Cardiac septum (tissue), 1 donor: ENCODE measurements around the gene NDUFS3. TPM values are rescaled to one million over a fixed set of nuclear protein-coding genes. Genes with fewer than 3 reads are reported as not detected.
"Not testable (repeated sequence)": the region's sequence is repeated elsewhere in the genome, so short reads cannot be mapped to it uniquely, and the experiment has no call there.

ENCODE experiments used
- DNase-seq: peaks from one replicate; pipeline ENCODE4 v3.0.0-alpha.2; 2020; ENCODE audit warnings: low spot score
- intact Hi-C: fragments of 100-400 bp; cut with DNase I; formaldehyde crosslinking; loops from one replicate; pipeline ENCODE4 v1.14.0; 2022
- long read RNA-seq: library from polyadenylated mRNA; unstranded; transcript quantifications from one replicate; pipeline ENCODE4 v2.0.0, GENCODE V29; 2021
- total RNA-seq: library from RNA; stranded (reverse); fragmentation: NEBNext Ultra II Directional; extraction: Animal tissue kit (Norgen Biotek cat#: 25700); gene quantifications from one replicate; pipeline ENCODE4 v1.2.1, GENCODE V29; 2021
- donor health status: DM: no; HTN: no; CAD: no.

NDUFS3 gene
- total RNA-seq: 234 TPM
- long read RNA-seq, transcript NDUFS3-201 (7 exons, 958 nt): major isoform, 125 of 138 reads
- long read RNA-seq, partial matches to known transcripts: 7 of 138 reads
- long read RNA-seq, other reads (novel, unspliced or antisense): 6 of 138 reads

- peak; percentile 95 for DNase-seq
- intact Hi-C loops: no loop called here
These were observed at the start of gene NDUFS3, which contains the start of gene KBTBD4 for GRCh38 chr11:47578524-47579494. Gene NDUFS3, plus strand, starts transcription at chr11:47579074. Its CDS starts 18 bp downstream, at chr11:47579092. Gene KBTBD4, minus strand, starts transcription at chr11:47578970. Its CDS starts 19 bp downstream, at chr11:47578951.

DNA sequence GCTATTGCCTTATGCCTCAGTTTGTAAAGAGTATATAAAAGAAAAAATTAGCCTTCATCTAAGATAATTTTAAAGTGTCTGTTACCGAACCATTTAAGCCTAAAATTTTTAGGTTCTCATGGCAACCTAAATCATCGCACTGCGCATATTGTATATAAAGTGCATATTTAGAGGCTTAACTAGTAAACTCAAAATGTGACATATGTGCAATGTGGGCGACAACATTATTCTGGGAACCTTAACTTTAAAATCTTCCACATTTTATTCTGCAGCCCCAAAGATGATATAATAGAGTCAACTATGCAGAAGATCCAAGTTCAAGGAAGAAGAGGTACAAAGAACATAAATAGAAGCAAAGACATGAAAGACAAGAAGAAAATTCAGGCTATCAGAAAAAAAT is 48.9 kb upstream of the NDUFS3 start:
- DNase-seq: no peak
- intact Hi-C loops: no loop called here

DNA sequence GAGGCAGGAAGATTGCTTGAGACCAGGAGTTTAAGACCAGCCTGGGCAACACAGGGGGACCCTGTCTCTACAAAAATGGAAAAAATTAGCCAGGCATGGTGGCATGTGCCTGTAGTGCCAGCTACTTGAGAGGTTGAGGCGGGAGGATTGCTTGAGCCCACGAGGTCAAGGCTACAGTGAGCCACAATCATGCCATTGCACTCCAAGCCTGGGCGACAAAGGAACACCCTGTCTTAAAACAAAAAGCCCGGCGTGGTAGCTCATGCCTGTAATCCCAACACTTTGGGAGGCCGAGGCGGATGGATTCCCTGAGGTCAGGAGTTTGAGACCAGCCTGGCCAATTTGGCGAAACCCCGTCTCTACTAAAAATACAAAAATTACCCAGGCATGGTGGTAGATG is 48.2 kb upstream of the NDUFS3 start:
- intact Hi-C loops: not testable (repeated sequence)

GRCh38 chr11:47531666-47532065 is 47.2 kb upstream of the NDUFS3 start:
- no peak for DNase-seq
- intact Hi-C loops: no loop called here

More for the DNA sequence above, 48.2 kb upstream of the NDUFS3 start:
- DNase-seq: not testable (repeated sequence)

DNA sequence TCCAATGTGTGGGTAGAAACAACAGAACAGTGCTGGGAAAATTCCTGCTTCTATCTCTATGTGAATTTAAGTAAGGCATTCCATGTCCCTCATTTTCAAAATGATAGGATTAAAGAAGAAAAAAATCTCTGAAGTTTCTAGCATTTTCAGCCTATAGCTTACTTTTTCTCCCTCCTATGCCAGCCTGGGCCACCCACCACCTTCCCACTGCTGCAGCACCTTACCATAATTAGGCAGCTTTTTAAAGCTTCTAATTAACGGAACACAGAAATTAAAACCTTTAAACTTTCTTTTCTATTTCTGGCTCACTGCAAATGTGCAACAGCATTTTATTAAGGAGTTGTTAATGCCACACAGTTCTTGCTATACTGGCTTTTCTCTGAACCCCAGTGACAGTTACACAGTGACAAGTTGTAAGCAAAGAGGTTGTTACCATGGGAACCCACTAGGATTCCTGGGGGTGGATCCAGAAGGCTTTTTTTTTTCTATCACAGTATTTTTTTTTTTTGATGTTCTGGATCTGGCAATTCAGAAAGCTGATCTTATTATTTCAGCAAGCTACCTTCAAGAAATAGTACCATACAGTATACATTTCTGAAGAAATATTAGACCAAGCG is 46.2 kb upstream of the NDUFS3 start:
- intact Hi-C loops: no loop called here
- no peak for DNase-seq

DNA sequence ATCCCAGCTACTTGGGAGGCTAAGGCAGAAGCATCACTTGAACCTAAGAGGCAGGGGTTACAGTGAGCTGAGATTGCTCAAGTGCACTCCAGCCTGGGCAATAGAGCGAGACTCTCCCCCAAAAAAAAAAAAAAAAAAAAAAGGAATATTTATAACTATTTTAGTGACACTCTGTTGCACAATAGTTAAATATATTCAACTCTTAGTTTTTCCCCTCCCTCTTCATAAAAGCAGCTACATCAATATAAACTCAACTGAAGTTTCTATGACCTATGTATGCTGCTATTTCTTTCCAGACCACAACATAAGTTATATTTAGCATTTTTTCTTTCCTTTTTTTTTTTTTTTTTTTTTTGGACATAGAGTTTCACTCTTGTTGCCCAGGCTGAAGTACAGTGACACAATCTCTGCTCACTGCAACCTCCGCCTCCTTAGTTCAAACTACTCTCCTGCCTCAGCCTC is 45.2 kb upstream of the NDUFS3 start:
- intact Hi-C loops: no loop called here
- no peak for DNase-seq

DNA sequence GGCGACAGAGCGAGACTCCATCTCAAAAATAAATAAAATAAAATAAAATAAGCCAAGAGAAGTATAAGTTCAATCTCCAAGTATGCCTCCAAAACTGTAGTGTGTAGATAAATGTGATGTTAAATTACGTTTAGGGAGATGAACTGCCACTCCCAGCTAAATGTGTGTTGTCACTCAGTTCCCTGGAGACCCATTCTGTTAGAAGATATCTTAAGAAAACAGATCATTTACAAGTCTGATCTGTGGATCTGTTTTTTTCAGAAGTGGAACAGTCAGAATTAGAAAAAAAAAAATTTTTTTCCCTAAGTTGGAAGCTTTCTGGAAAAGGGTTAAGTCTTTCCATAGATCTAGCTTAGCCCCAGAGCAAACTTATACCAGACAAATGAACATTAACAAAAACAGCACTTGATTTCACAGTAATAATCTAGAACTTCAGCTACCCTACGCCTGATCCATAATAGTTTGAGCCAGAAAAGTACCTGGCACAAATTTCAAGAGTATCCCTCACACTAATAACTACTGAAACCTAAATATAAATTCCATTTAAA is 44.1 kb upstream of the NDUFS3 start:
- DNase-seq: no peak
- intact Hi-C loops: no loop called here

DNA sequence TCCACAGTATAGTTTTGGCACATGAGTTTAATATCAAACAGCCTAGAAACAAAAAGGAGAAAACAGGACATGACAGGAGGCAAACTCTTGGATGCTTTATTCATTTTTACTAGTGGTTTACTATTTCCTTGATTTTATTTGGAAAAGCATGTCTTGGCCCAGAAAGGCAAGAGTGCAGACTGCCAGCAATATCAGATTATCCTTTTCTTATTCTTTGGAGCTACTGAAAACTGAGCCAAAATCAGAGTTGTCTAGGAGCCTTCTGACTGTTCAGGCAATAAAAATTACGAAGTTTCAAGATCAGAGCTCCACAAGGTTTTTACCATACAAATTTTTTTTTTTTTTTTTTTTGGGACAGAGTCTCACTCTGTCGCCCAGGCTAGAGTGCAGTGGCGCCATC is 42.0 kb upstream of the NDUFS3 start:
- intact Hi-C loops: no loop called here
- DNase-seq: no peak

DNA sequence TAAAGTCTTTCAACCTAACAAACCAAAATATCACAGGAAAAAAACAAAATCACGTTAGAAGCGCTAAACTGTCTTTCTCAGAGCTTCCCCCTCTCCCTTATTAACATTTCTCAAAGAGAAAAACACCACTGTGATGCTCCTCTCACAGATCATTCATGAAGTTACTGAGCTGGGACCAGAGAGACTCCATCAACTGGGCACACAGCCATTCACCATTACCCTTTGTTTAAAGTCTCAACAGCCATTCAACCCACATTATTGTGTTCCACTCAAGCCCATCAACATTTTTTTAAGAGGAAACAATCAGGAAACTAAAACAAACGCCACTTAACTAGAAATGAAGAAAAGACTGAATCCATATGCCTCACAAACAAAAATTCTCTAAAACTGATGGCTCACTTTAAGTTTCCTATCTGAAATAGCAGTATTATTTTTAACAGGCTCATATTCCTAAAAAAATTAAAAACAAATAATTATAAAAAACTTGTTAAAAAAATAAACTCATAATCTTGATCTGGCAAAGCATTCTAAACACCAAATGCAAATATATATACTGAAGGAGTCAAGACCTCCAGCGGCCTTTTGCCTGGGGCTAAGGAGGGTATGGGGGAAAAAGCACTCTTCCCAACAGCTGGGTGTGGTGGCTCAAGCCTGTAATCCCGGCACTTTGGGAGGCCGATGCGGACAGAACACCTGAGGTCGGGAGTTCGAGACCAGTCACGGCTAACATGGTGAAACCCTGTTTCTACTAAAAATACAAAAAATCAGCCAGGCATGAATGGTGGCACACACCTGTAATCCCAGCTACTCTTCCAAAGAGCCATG is 39.9 kb upstream of the NDUFS3 start:
- DNase-seq: no peak
- intact Hi-C loops: no loop called here

- intact Hi-C loops: no loop called here
- DNase-seq: no peak
These were observed 39.2 kb upstream of the NDUFS3 start for GRCh38 chr11:47539681-47540039.

- DNase-seq: no peak
- intact Hi-C loops: no loop called here
These were observed 37.8 kb upstream of the NDUFS3 start for GRCh38 chr11:47541070-47541469.

DNA sequence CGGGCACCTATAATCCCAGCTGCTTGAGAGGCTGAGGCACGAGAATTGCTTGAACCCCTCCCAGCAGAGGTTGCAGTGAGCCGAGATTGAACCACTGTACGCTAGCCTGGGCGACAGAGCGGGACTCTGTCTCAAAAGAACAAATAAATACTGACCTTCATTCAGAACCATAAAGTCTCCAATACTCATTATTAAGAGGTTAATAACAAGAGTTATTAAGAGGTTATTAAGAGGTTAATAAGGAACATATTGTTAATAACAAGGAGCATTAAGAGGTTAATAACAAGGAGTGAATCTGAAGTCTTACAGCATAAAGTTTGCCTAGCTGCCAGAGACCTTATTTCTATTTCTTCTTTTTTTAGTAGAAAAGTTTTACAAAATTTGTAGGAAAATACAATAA is 33.6 kb upstream of the NDUFS3 start:
- no peak for DNase-seq
- intact Hi-C loops: no loop called here

- intact Hi-C loops, DNase-seq: not testable (repeated sequence)
These were observed 32.6 kb upstream of the NDUFS3 start for GRCh38 chr11:47546274-47546673.

GRCh38 chr11:47550288-47551047 is 28.4 kb upstream of the NDUFS3 start:
- DNase-seq: no peak
- intact Hi-C loops: loop anchor here (5.0 kb wide), 2 partner anchors 43 to 83 kb away; no protein-coding TSS in a partner anchor

GRCh38 chr11:47551086-47551485 is 27.8 kb upstream of the NDUFS3 start:
- intact Hi-C loops: loop anchor here (5.0 kb wide), 2 partner anchors 44 to 84 kb away; no protein-coding TSS in a partner anchor

DNA sequence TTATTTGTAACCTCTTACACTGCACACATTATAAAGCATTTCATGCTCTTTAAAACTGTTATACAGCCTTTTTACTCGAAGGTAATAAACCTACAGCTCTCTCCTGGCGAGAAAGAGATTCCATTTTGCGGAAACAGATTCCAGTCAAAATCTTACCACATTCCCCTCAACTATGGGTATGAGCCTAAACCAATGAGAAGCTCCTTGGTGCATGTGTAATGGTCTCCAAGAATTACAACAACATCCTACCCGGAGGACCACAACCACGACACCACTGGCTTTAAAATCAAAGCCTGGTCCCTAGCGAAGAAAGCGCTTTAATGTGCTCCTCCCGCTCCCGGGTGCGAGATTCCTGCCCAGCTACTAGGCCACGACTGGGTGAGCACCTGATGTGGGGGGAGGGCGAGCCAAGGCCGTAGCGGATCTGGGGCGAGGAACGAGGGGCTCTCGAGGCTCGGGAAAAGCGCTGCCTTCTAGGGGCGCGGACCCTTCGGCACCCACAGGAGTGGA is 26.8 kb upstream of the NDUFS3 start:
- intact Hi-C loops: loop anchor here (5.0 kb wide), 2 partner anchors 45 to 85 kb away; no protein-coding TSS in a partner anchor
- DNase-seq: no peak

More at GRCh38 chr11:47551086-47551485, 27.8 kb upstream of the NDUFS3 start:
- DNase-seq: no peak

DNA sequence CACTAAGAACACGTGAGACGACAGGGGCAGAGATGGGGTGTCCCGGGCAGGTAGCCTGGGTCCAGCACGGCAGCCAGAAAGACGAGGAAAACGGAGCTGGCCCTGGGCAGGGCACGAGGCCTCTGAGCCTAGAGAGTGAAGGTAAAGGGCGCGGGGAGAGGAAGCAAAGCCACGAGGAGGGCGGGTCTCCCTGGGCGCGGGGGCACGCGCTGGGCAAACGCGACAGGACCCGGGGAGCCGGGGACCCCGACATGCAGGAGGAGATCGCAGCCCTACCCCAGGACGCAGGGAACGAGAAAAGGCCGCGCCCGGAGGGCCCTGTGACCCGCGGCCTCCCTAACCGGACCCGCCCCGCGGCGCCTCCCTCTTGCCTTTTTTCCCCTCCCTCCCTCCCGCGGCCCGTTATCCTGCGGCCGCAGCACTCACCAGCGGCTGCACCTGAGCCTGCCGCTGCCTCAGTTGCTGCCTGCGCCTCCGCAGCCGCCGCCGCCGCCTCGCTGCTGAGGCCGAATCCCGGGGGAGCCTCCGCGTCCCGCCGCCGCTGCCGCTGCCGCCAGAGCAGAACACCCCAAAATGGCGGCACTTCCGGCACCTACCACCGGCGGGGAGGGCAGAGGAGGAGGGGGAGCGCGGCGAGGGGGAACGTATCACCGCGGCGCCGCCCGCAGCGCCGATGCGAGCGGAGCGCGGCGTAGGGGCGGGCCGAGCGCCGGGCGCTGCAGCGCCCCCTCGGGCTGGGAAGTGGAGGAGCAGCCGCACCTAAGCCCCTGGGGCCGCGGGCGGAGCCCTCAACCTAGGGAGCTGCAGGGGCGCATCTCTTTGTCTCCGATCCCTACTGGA is 26.1 kb upstream of the NDUFS3 start, which contains the start of gene CELF1:
Gene CELF1 (minus strand): TSS at position 567 of the 840 bp plus-strand sequence. CDS start 53,609 bp downstream, outside the sequence.
- intact Hi-C loops: loop anchor here (5.0 kb wide), 2 partner anchors 45 to 85 kb away; no protein-coding TSS in a partner anchor
- peak; percentile 97 for DNase-seq
